Type B pancreatic cell (in vitro differentiated cells): Measurements from ENCODE around the gene SMYD1. TPM values are rescaled to one million over a fixed set of nuclear protein-coding genes. Genes with fewer than 3 reads are reported as not detected.

Experiments
- DNase-seq: peaks from one replicate; pipeline ENCODE4 v3.0.0; 2021; ENCODE audit warnings: mixed read lengths; ENCODE audit not compliant: unreplicated experiment; ENCODE audit errors: extremely low spot score
- H3K27ac Mint-ChIP-seq: 2 replicates; pipeline ENCODE4 v1.8.0; 2021; ENCODE audit warnings: mild to moderate bottlenecking, mixed read lengths
- H3K27me3 Mint-ChIP-seq: 2 replicates; pipeline ENCODE4 v1.8.0; 2021; ENCODE audit warnings: mixed read lengths
- H3K36me3 Mint-ChIP-seq: 2 replicates; pipeline ENCODE4 v1.8.0; 2021; ENCODE audit warnings: mixed read lengths
- H3K4me1 Mint-ChIP-seq: one replicate; pipeline ENCODE4 v1.8.0; 2021; ENCODE audit warnings: mixed read lengths; ENCODE audit not compliant: unreplicated experiment
- H3K4me3 Mint-ChIP-seq: 2 replicates; pipeline ENCODE4 v1.8.0; 2021; ENCODE audit warnings: mild to moderate bottlenecking, mixed read lengths
- H3K9me3 Mint-ChIP-seq: 2 replicates; pipeline ENCODE4 v1.8.0; 2021; ENCODE audit warnings: mixed read lengths
- CTCF ChIP-seq: fragments of 200-600 bp; sonication (generic); conservative IDR thresholded peaks from 2 replicates; pipeline ENCODE4 v1.5.0; 2021; ENCODE audit warnings: antibody characterized with exemption, mild to moderate bottlenecking
- total RNA-seq: library from RNA; stranded (reverse); gene quantifications from 2 replicates; pipeline ENCODE4 v1.2.1, GENCODE V29; 2021; ENCODE audit warnings: low replicate concordance

The SMYD1 gene
- total RNA-seq, 1 donor from 2014 or later, result 0.87 TPM

- Mint-ChIP-seq H3K27ac (no peak overlapping the region), H3K36me3 (no peaks in the 10 kb centered on the region), H3K27me3 (peaks cover 10% of the 10 kb centered on the region), H3K9me3 (no peaks in the 10 kb centered on the region), H3K4me3 (no peak overlapping the region), H3K4me1 (no peaks in the 10 kb centered on the region)
- no peak for DNase-seq
- TF ChIP-seq CTCF, result no peak
Observed at GRCh38 chr2:88131201-88131998, 63.8 kb downstream of the SMYD1 start.

GRCh38 chr2:88131999-88132368, 64.4 kb downstream of the SMYD1 start:
- no peak for DNase-seq
- no peak overlapping the region for H3K27ac Mint-ChIP-seq
- no peaks in the 10 kb centered on the region for H3K36me3 Mint-ChIP-seq
- no peak for TF ChIP-seq CTCF
- peaks cover 7% of the 10 kb centered on the region for H3K27me3 Mint-ChIP-seq
- H3K4me3 Mint-ChIP-seq, result no peak overlapping the region
- no peaks in the 10 kb centered on the region for H3K4me1 Mint-ChIP-seq
- H3K9me3 Mint-ChIP-seq, result no peaks in the 10 kb centered on the region

GRCh38 chr2:88133875-88134274, 66.2 kb downstream of the SMYD1 start:
- Mint-ChIP-seq H3K27ac (no peak overlapping the region), H3K27me3 (peaks cover 12% of the 10 kb centered on the region), H3K4me3 (no peak overlapping the region), H3K9me3 (no peaks in the 10 kb centered on the region), H3K36me3 (no peaks in the 10 kb centered on the region), H3K4me1 (no peaks in the 10 kb centered on the region)
- no peak for TF ChIP-seq CTCF
- no peak for DNase-seq

- Mint-ChIP-seq H3K9me3 (no peaks in the 10 kb centered on the region), H3K4me1 (no peaks in the 10 kb centered on the region), H3K36me3 (no peaks in the 10 kb centered on the region), H3K27ac (no peak overlapping the region), H3K27me3 (peaks cover 16% of the 10 kb centered on the region), H3K4me3 (no peak overlapping the region)
- no peak for TF ChIP-seq CTCF
- no peak for DNase-seq
Observed at GRCh38 chr2:88136817-88137216, 69.2 kb downstream of the SMYD1 start.

- DNase-seq, result no peak
- H3K36me3 Mint-ChIP-seq, result no peaks in the 10 kb centered on the region
- no peaks in the 10 kb centered on the region for H3K9me3 Mint-ChIP-seq
- H3K27ac Mint-ChIP-seq, result no peak overlapping the region
- H3K27me3 Mint-ChIP-seq, result peaks cover 16% of the 10 kb centered on the region
- TF ChIP-seq CTCF, result no peak
- no peak overlapping the region for H3K4me3 Mint-ChIP-seq
- H3K4me1 Mint-ChIP-seq, result no peaks in the 10 kb centered on the region
Observed at GRCh38 chr2:88137833-88138232, 70.2 kb downstream of the SMYD1 start.
